Measurements from ENCODE around the gene ERP27.

The ERP27 gene

DNA sequence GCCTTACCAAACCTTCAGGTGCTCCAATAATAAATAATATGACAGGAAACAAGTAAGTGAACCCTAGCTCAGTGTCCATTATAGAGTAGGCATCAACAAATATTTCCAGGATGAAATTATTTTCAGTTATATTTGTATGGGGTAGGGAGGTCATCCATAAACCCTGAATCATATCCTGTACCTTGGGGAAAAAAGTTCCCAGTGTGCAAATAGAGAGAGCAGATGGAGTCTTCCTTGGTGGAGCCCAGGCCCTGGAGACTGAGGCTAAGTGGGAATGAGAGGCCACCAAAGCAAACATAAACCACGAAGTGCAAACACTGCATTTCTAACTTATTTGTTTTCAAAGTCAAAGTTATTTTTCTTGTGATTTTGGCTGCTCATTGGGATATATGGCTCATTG lies 8.5 kb upstream of the ERP27 start:
- no peak overlapping the region for H3K4me3 ChIP-seq (ENCODE audit: low read length)
- DNase-seq = no peak
- no peaks in the 10 kb centered on the region for H4K20me1 ChIP-seq (ENCODE audit: insufficient read depth, low read length)
- H3F3A ChIP-seq (ENCODE audit: insufficient read depth, low read length) = peaks cover 38% of the 10 kb centered on the region
- no peak overlapping the region for H3K4me2 ChIP-seq (ENCODE audit: low read depth, low read length)
- no peaks in the 10 kb centered on the region for H3K27me3 ChIP-seq (replicated peaks; ENCODE audit: insufficient read depth, low read length)
- H3K4me1 ChIP-seq (ENCODE audit: low read length) = peaks cover 46% of the 10 kb centered on the region
- no peak for TF ChIP-seq EZH2 (optimal IDR thresholded peaks at IDR 0.05; ENCODE audit: low read depth, low read length)
- peaks cover 69% of the 10 kb centered on the region for H3K79me2 ChIP-seq (ENCODE audit: low read length)
- no peak overlapping the region for H3K27ac ChIP-seq (ENCODE audit: low read length)
- no peak overlapping the region for H3K9ac ChIP-seq (ENCODE audit: low read length)
- no peaks in the 10 kb centered on the region for H3K9me3 ChIP-seq (replicated peaks; ENCODE audit: insufficient read depth, low read length)
- no peaks in the 10 kb centered on the region for H3K9me2 ChIP-seq (replicated peaks; ENCODE audit: insufficient read depth, low read length)
- no peak overlapping the region for H2AFZ ChIP-seq (ENCODE audit: low read length)
- peaks cover 26% of the 10 kb centered on the region for H3K36me3 ChIP-seq (replicated peaks; ENCODE audit: insufficient read depth, low read length)

DNA sequence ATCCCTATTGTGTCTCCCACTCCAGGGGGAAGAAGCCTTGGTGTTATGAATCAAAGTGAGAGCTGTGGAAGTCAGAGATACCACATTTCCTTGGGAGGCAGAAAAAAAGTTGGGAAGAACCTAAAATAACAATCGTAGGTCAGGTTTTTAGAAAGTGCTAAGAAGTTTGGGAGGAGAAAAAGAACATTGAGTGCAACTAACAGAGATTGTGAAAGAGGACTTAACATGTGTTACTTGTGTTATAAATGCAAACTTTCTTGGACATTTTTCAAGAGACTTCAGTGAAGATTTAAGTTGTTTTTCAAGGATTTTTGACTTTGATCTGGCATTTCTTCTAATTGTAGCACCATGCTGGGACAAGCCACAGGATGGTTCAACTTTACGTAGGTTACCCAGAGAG lies 7.8 kb upstream of the ERP27 start:
- Histone ChIP-seq H4K20me1 (ENCODE audit: insufficient read depth, low read length) (no peaks in the 10 kb centered on the region), H3K36me3 (replicated peaks; ENCODE audit: insufficient read depth, low read length) (peaks cover 26% of the 10 kb centered on the region), H3K9me2 (replicated peaks; ENCODE audit: insufficient read depth, low read length) (no peaks in the 10 kb centered on the region), H3K79me2 (ENCODE audit: low read length) (peaks cover 62% of the 10 kb centered on the region), H3K4me3 (ENCODE audit: low read length) (no peak overlapping the region), H3K27ac (ENCODE audit: low read length) (no peak overlapping the region), H2AFZ (ENCODE audit: low read length) (no peak overlapping the region), H3K4me1 (ENCODE audit: low read length) (peaks cover 39% of the 10 kb centered on the region), H3K9ac (ENCODE audit: low read length) (no peak overlapping the region), H3K27me3 (replicated peaks; ENCODE audit: insufficient read depth, low read length) (no peaks in the 10 kb centered on the region), H3K9me3 (replicated peaks; ENCODE audit: insufficient read depth, low read length) (no peaks in the 10 kb centered on the region), H3K4me2 (ENCODE audit: low read depth, low read length) (no peak overlapping the region), H3F3A (ENCODE audit: insufficient read depth, low read length) (peaks cover 31% of the 10 kb centered on the region)
- TF ChIP-seq EZH2phosphoT487 (IDR thresholded peaks at IDR 0.05; ENCODE audit: low read length) (no peak), EZH2 (optimal IDR thresholded peaks at IDR 0.05; ENCODE audit: low read depth, low read length) (no peak)
- TF ChIP-seq, protein P1, sequence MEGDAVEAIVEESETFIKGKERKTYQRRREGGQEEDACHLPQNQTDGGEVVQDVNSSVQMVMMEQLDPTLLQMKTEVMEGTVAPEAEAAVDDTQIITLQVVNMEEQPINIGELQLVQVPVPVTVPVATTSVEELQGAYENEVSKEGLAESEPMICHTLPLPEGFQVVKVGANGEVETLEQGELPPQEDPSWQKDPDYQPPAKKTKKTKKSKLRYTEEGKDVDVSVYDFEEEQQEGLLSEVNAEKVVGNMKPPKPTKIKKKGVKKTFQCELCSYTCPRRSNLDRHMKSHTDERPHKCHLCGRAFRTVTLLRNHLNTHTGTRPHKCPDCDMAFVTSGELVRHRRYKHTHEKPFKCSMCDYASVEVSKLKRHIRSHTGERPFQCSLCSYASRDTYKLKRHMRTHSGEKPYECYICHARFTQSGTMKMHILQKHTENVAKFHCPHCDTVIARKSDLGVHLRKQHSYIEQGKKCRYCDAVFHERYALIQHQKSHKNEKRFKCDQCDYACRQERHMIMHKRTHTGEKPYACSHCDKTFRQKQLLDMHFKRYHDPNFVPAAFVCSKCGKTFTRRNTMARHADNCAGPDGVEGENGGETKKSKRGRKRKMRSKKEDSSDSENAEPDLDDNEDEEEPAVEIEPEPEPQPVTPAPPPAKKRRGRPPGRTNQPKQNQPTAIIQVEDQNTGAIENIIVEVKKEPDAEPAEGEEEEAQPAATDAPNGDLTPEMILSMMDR (IDR thresholded peaks at IDR 0.05; ENCODE audit: low read length) = no peak
- no peak for DNase-seq

DNA sequence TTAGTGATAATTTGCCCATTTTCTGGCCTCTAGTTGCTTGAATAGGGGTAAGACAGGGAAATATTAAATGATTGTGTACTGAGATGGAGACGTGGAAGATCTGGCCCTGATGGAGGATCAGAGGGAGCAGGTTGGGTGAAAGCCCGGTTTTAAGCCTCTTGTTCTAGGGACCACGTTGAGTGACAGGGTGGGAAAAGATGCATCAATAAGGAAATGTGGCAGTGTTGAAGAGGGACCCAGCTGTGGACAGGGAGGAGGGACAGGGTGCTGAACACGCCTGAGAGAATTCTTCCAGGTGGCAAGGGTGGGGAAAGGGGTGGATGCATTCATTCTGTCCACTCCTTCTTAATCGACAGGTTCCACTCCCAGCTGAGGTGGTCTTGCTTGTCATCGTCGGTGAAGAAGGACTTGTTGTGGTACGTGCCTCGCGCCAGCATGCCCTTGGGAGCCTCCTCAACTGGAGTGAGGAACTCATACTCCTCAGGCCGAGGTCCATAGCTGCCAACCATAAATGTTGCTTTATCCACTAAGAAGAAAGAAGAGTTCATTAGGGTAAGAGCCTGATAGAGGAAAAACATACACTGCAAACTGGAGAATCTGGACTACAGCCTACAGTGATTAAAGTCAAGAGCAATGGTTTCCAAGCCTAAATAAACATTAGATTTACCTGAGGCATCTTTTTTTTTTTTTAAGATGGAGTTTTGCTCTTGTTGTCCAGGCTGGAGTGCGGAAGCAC lies 4.0 kb upstream of the ERP27 start:
- Histone ChIP-seq H3K9me3 (replicated peaks; ENCODE audit: insufficient read depth, low read length) (no peaks in the 10 kb centered on the region), H3K79me2 (ENCODE audit: low read length) (peaks cover 28% of the 10 kb centered on the region), H3K4me1 (ENCODE audit: low read length) (peaks cover 3% of the 10 kb centered on the region; the same call in 1 of the 2 replicates), H3K9me2 (replicated peaks; ENCODE audit: insufficient read depth, low read length) (no peaks in the 10 kb centered on the region), H3K27ac (ENCODE audit: low read length) (no peak overlapping the region), H4K20me1 (ENCODE audit: insufficient read depth, low read length) (no peaks in the 10 kb centered on the region), H3K27me3 (replicated peaks; ENCODE audit: insufficient read depth, low read length) (no peaks in the 10 kb centered on the region), H3K9ac (ENCODE audit: low read length) (no peak overlapping the region), H3K4me3 (ENCODE audit: low read length) (no peak overlapping the region), H3K4me2 (ENCODE audit: low read depth, low read length) (no peak overlapping the region), H3K36me3 (replicated peaks; ENCODE audit: insufficient read depth, low read length) (peaks cover 24% of the 10 kb centered on the region), H2AFZ (ENCODE audit: low read length) (no peak overlapping the region), H3F3A (ENCODE audit: insufficient read depth, low read length) (no peaks in the 10 kb centered on the region)
- DNase-seq = no peak
- TF ChIP-seq EZH2 (optimal IDR thresholded peaks at IDR 0.05; ENCODE audit: low read depth, low read length) (no peak), EZH2phosphoT487 (IDR thresholded peaks at IDR 0.05; ENCODE audit: low read length) (no peak)
- TF ChIP-seq, protein P1 (IDR thresholded peaks at IDR 0.05; ENCODE audit: low read length) = no peak

DNA sequence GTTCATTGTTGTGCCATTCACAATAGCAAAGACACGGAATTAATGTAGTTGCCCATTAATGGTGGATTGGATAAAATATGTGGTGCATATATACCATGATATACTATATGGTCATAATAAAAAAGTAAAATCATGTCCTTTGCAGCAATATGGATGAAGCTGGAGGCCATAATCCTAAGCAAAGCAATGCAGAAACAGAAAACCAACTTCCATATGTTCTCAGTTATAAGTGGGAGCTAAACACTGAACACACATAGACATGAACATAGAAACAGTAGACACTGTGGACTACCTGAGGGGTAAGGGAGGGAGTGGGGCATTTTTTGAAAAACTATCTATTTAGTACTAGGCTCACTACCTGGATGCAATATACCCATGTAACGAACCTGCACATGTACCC lies 3.0 kb upstream of the ERP27 start:
- H3K27me3 ChIP-seq (replicated peaks; ENCODE audit: insufficient read depth, low read length) = no peaks in the 10 kb centered on the region
- H3K9me2 ChIP-seq (replicated peaks; ENCODE audit: insufficient read depth, low read length) = no peaks in the 10 kb centered on the region
- no peaks in the 10 kb centered on the region for H4K20me1 ChIP-seq (ENCODE audit: insufficient read depth, low read length)
- peaks cover 14% of the 10 kb centered on the region for H3K36me3 ChIP-seq (replicated peaks; ENCODE audit: insufficient read depth, low read length)
- DNase-seq = no peak
- no peak overlapping the region for H3K9ac ChIP-seq (ENCODE audit: low read length)
- peaks cover 18% of the 10 kb centered on the region for H3K79me2 ChIP-seq (ENCODE audit: low read length)
- H3F3A ChIP-seq (ENCODE audit: insufficient read depth, low read length) = no peaks in the 10 kb centered on the region
- TF ChIP-seq EZH2phosphoT487 (IDR thresholded peaks at IDR 0.05; ENCODE audit: low read length) (no peak), EZH2 (optimal IDR thresholded peaks at IDR 0.05; ENCODE audit: low read depth, low read length) (no peak)
- TF ChIP-seq, protein P1 (IDR thresholded peaks at IDR 0.05; ENCODE audit: low read length) = no peak
- H2AFZ ChIP-seq (ENCODE audit: low read length) = no peak overlapping the region
- no peak overlapping the region for H3K4me2 ChIP-seq (ENCODE audit: low read depth, low read length)
- H3K4me3 ChIP-seq (ENCODE audit: low read length) = no peak overlapping the region
- no peak overlapping the region for H3K27ac ChIP-seq (ENCODE audit: low read length)
- H3K4me1 ChIP-seq (ENCODE audit: low read length) = no peaks in the 10 kb centered on the region
- no peaks in the 10 kb centered on the region for H3K9me3 ChIP-seq (replicated peaks; ENCODE audit: insufficient read depth, low read length)

All from MM.1S (cell line).